ENCODE data around the gene GJC2.

GRCh38 chr1:228176024-228176395, 26.3 kb downstream of the GJC2 start:
- TF ChIP-seq GATA3 (IDR thresholded peaks at IDR 0.05; ENCODE audit: low read depth, low read length): no peak
- no peak for TF ChIP-seq GATA2 (IDR thresholded peaks at IDR 0.05; ENCODE audit: low read depth, low read length)

Data from SH-SY5Y (cell line).